Measurements from ENCODE around the gene TXNDC11.

DNA sequence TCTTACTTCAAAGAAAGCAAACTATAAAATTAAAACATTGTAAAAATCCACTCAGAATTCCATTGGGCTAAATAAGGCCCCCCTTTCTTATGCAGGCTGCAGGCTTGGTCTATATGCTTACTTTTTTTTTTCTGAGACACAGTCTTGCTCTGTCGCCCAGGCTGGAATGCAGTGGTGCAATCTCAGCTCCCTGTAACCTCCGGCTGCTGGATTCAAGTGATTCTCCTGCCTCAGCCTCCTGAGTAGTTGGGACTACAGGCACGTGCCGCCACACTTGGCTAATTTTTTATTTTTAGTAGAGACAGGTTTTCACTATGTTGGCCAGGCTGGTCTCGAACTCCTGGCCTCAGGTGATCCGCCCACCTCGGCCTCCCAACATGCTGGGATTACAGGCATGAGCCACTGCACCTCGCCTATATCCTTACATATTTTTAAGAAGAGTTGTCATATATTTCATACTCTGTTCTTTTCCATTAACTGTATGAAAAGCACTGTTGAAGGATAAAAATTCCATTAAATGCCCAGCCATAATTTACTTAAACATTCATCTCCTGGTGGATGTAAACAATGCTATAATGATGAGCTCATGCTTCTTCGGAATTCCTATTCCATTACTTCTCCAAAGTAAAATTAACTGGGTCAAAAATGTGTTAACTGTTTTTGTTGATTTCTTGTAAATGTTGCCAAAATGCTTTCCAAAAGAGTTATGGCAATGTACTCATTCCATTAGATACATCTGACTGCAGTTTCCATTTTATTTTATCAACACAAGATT lies 56.6 kb downstream of the TXNDC11 start:
- TF ChIP-seq, protein P1, sequence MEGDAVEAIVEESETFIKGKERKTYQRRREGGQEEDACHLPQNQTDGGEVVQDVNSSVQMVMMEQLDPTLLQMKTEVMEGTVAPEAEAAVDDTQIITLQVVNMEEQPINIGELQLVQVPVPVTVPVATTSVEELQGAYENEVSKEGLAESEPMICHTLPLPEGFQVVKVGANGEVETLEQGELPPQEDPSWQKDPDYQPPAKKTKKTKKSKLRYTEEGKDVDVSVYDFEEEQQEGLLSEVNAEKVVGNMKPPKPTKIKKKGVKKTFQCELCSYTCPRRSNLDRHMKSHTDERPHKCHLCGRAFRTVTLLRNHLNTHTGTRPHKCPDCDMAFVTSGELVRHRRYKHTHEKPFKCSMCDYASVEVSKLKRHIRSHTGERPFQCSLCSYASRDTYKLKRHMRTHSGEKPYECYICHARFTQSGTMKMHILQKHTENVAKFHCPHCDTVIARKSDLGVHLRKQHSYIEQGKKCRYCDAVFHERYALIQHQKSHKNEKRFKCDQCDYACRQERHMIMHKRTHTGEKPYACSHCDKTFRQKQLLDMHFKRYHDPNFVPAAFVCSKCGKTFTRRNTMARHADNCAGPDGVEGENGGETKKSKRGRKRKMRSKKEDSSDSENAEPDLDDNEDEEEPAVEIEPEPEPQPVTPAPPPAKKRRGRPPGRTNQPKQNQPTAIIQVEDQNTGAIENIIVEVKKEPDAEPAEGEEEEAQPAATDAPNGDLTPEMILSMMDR (IDR thresholded peaks at IDR 0.05) = no peak
- TF ChIP-seq POLR2A (IDR thresholded peaks at IDR 0.05) = no peak
